OCI-M2 (cell line): ENCODE data around the gene PCK1.

ENCODE experiments used
- DNase-seq: peaks from one replicate; lab custom pipeline; 2025; ENCODE audit not compliant: unreplicated experiment; lab: John Stamatoyannopoulos, UW

Gene PCK1

GRCh38 chr20:57587278-57587988 is 26.5 kb downstream of the PCK1 start:
- no peak for DNase-seq

GRCh38 chr20:57587989-57588377 is 27.1 kb downstream of the PCK1 start:
- no peak for DNase-seq

DNA sequence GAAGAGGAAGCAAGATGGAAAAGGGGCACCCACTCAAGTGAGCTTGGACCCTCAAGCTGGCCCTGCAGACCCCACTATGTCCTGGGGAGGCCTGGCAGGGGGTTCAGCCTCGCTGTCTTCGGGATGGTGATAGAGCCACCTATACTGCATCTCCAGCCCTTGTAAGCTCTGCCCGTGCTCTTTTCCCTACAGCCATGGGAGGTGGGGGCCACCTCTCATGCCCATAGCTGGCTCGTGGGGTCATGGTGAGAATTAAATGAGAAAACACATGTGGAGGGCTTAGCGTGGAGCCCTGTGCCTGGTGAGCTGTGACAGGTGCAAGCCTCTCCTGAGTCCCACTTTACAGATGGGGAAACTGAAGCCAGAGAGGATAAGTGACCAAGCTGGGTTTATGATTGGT is 27.7 kb downstream of the PCK1 start:
- no peak for DNase-seq

GRCh38 chr20:57589123-57589727 is 28.3 kb downstream of the PCK1 start:
- no peak for DNase-seq

- DNase-seq = no peak
These were observed 29.0 kb downstream of the PCK1 start for GRCh38 chr20:57589728-57590484.

DNA sequence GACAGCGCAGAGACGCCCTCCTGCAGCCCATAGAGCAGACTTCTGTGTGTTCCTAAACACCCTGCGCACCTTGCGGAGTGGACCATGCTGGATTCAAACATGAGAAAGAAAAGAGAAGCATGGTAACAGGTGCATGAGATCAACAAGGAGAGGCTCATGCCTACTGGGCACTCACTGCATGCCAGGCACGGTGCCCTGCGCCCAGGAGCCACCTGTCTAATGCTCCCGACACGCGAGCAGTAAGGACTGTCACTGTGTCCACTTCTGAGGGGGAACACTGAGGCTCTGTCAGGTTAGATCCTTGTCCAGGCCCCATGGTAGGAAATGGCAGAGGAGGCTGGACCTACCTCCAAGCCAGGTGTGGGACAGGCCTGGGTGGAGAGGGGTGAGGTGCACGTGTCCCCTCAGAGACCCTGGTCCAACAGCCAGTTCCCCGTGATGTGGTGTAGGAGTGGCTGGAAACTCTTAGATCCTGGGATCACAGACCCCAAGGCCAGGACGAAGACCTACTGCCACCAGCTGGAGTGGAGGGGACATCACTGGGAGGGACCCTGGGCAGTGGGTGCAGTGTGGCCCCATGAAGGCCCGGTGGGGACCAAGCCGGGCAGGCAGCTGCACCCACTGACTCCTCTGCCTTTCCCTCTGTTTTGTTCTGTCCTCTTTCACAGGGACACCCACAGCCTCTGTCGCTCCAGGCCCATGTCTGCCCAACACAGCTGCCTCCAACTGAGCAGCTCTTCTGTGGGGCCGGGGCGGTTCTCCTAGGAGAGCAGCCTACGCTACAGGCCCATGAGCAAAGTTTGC is 29.8 kb downstream of the PCK1 start:
- DNase-seq = no peak

DNA sequence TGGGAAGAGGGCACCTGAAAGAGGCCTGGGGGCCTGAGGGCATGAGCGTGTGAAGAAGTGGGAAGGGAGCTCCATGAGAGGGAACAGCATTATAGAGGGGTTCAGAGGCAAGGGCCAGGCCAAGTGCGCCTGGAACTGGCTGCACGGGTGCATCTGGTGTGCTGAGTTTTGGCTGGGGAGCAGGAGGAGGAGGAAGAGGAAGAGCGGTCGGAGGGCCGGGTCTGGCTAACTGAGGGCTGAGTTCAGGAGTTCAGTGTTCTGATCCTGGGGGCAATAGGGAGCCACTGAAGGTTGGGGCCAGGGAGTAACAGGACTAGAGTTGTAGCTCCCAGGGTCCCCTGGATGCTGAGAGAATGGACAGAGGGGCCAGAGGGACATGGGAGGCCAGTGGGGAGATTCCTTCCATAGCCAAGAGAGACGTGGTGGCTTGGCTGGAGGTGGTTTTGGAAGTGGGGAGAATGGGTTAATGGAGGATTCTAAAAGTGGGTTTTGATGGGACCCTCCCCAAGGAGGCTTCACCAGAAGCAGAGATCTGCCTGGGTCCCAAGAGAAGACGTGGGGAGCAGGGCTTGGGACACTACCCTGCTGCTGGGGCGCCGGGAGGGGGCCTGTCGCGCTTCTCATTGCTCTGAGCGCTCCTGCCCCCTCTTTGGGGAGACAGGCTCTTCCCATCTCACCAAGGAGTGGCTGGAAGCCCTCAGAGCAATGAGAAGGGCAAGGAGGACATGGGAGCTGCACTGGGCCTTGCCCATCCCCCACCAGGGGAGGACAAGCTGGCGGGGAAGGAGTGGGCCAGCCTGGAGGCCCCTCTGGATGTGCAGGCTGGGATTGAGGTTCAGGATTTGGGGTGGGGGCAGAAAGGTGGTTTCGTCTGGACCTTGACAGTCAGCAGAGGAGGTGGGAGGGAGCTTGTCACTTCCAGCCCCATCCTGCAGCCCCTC is 30.6 kb downstream of the PCK1 start:
- no peak for DNase-seq

GRCh38 chr20:57592263-57593092 is 31.6 kb downstream of the PCK1 start:
- no peak for DNase-seq

DNA sequence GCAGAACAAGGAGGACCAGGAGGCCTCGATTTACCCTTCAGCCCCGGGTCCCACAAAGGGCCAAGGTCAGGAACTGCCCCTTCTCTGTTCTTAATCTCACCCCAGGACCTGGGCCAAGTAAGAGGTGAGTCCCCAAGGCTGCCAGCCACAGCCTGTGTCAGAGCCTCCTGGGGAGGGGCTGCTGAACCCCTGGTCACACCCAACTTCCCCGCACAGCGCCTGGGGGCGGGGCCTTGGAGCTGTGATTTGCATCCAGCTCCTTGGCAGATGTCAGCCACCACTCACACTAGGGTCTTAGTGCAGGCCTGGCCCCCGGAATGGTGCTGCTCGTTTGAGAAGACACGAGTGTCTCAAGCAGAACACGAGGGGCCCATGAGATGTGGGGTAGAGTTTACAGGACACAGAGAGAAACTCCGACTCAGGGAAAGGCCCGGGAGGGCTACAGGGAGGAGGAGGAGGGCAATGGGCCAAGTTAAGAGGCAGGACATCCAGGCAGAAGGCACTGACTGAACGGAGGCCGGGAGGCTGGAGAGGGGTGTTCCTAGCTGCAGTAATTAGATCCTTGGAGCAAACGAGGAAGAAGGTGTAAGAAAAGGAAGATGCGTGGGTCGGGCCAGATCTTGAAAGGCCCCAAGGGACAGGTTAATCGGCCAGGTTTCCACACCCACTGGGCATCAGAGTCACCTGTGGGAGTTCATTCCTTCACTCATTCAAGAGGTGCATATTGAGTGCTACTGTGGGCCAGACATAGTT is 32.4 kb downstream of the PCK1 start:
- no peak for DNase-seq

GRCh38 chr20:57594092-57594951 is 33.4 kb downstream of the PCK1 start:
- no peak for DNase-seq

DNA sequence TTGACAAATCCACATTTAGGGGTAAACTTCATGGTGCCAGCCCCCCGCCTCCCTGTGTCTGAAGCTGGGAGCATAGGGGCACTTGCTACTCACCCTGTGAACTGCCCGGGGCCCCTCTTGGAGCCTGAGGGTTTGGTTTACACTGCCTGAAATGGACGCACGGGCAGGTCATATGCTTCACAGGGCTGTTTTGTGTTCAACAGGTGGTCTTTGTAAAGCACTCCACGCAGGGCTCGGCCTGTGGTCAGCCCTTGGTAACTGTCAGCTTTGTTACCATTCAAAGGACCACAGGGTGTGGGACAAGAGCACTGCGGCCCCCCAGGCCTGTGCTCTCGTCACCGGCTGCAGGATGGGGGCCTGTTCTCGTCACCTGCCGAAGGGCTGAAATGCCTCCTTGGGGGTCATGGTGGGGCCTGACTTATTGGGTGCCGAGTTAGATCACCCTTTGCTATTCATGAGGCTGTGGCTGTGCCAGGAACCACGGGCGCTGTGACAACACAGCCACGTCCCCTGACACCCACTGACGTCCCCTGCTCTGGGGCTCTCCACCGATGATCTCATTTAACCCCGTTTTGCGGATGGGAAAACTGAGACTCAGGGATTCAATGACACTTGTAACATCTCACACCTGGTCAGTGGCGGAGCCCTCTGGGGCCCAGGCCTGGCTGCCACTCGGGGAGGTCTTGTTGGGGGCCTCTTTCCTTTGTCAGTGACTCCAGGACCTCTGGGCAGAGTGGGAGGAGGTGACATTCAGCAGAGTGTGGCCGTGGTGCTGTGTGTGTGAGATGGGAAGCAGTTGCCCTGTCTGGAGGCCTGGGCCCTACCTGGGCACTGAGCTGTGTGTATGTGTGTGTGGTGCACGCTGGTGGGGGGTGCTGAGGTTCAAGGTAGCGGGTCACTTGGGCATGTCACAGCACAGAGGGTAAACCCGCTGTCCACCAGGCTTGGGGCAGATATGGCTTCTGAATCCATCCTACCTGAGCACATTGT is 34.4 kb downstream of the PCK1 start:
- DNase-seq = no peak

- DNase-seq = no peak
These were observed 35.4 kb downstream of the PCK1 start for GRCh38 chr20:57596358-57596757.

- DNase-seq = no peak
These were observed 36.4 kb downstream of the PCK1 start for GRCh38 chr20:57596998-57597939.

GRCh38 chr20:57598060-57598459 is 37.1 kb downstream of the PCK1 start:
- DNase-seq = no peak

DNA sequence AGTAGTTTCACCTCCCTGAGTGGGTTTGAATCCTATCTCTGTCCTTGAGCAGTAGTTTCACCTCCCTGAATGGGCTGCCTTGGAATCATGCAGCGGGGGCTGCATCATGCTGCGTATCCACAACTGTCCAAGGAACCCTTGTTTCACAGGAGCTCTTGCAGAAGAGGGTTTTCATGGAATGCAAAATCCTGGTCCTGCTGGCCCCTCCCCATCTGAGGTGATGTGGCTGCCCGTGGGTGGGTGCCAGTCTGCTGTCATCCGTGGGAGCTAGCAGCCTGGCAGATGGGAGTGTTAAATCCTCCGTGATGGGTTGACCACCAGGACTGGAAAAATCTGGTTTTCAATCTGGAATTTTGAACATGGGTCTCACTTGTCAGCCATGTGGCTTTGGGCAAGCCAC is 37.6 kb downstream of the PCK1 start:
- no peak for DNase-seq
